PC-3 (cell line): ENCODE data around the gene FOXC2.

Source experiments
- CTCF ChIP-seq: fragments of 300-600 bp; sonication (generic); conservative IDR thresholded peaks from 2 replicates; pipeline ENCODE4 v1.5.1; 2017; ENCODE audit warnings: antibody characterized with exemption, low read depth, mild to moderate bottlenecking, low read length
- EZH2 ChIP-seq: fragments of 300-600 bp; sonication (generic); IDR thresholded peaks from one replicate; pipeline ENCODE4 v1.6.1; 2017; ENCODE audit warnings: antibody characterized with exemption, mild to moderate bottlenecking, low read length; ENCODE audit not compliant: unreplicated experiment
- EZH2phosphoT487 ChIP-seq: fragments of 300-600 bp; sonication (generic); IDR thresholded peaks from 2 replicates; pipeline ENCODE4 v1.6.1; 2018; ENCODE audit warnings: mild to moderate bottlenecking, antibody characterized with exemption, low read length, borderline replicate concordance

GRCh38 chr16:86545954-86546637, 20.5 kb upstream of the FOXC2 start:
- TF ChIP-seq EZH2 (no peak), CTCF (no peak), EZH2phosphoT487 (no peak)
